ENCODE data around the gene MYH3. TPM values are rescaled to one million over a fixed set of nuclear protein-coding genes. Genes with fewer than 3 reads are reported as not detected.

Gene MYH3
- total and polyA plus RNA-seq, 5 donors: 0.40 to 0.97 (median 0.45) TPM

- intact Hi-C loops (cut with DNase I): no loop called here
- H3K4me1 ChIP-seq (ENCODE audit: control insufficient read depth, insufficient read depth, low read length): no peaks in the 10 kb centered on the region
- no peak overlapping the region for H3K4me3 ChIP-seq (ENCODE audit: low read length)
- H3K9me3 ChIP-seq (ENCODE audit: control insufficient read depth, low read length): peaks cover 1% of the 10 kb centered on the region
- DNase-seq (no peak), ATAC-seq (no peak)
- H3K27ac ChIP-seq (ENCODE audit: low read length): no peak overlapping the region
- WGBS: 72% methylated on average over 9 of the region's 9 CpGs
- no peaks in the 10 kb centered on the region for H3K27me3 ChIP-seq (ENCODE audit: control insufficient read depth, insufficient read depth)
Measured at GRCh38 chr17:10585529-10585928, 71.6 kb downstream of the MYH3 start.

- Histone ChIP-seq H3K27ac (ENCODE audit: low read length) (no peak overlapping the region), H3K4me3 (ENCODE audit: low read length) (no peak overlapping the region), H3K4me1 (ENCODE audit: control insufficient read depth, insufficient read depth, low read length) (no peaks in the 10 kb centered on the region), H3K27me3 (ENCODE audit: control insufficient read depth, insufficient read depth) (no peaks in the 10 kb centered on the region), H3K9me3 (ENCODE audit: control insufficient read depth, low read length) (peaks cover 1% of the 10 kb centered on the region)
- WGBS: 36% methylated on average over 4 of the region's 4 CpGs
- ATAC-seq (no peak), DNase-seq (no peak)
- intact Hi-C loops (cut with DNase I): no loop called here
Measured at GRCh38 chr17:10583834-10584233, 73.3 kb downstream of the MYH3 start.

GRCh38 chr17:10579270-10579669 lies 77.8 kb downstream of the MYH3 start:
- no peak overlapping the region for H3K4me3 ChIP-seq (ENCODE audit: low read length)
- H3K4me1 ChIP-seq (ENCODE audit: control insufficient read depth, insufficient read depth, low read length): no peaks in the 10 kb centered on the region
- no peaks in the 10 kb centered on the region for H3K27me3 ChIP-seq (ENCODE audit: control insufficient read depth, insufficient read depth)
- WGBS: 60% methylated on average over 2 of the region's 2 CpGs
- ATAC-seq (no peak), DNase-seq (no peak)
- intact Hi-C loops (cut with DNase I): no loop called here
- no peak overlapping the region for H3K27ac ChIP-seq (ENCODE audit: low read length)
- H3K9me3 ChIP-seq (ENCODE audit: control insufficient read depth, low read length): peaks cover 1% of the 10 kb centered on the region

Other genes starting within 250 kb of the MYH3 start
- not detected for gene MYH8, start 235.4 kb downstream of the MYH3 start, total RNA-seq
- not detected for gene MYH8, start 235.4 kb downstream of the MYH3 start, polyA plus RNA-seq
- under 1 TPM in 1 of 4 donors, not detected in 3; 0.03 TPM for gene MYH4, start 187.8 kb downstream of the MYH3 start, total RNA-seq
- gene MYH4, start 187.8 kb downstream of the MYH3 start, polyA plus RNA-seq: not detected
- gene MYH1, start 138.8 kb downstream of the MYH3 start, total RNA-seq: under 1 TPM in 2 of 4 donors, not detected in 2; 0.06 to 0.25 TPM
- gene MYH1, start 138.8 kb downstream of the MYH3 start, polyA plus RNA-seq: not detected
- under 1 TPM in 2 of 4 donors, not detected in 2; 0.68 to 0.76 TPM for gene MYH2, start 107.7 kb downstream of the MYH3 start, total RNA-seq
- not detected for gene MYH2, start 107.7 kb downstream of the MYH3 start, polyA plus RNA-seq
- gene SCO1, start 40.2 kb upstream of the MYH3 start, total RNA-seq: 10 to 100 TPM; 22.5 to 29.5 (median 27.8) TPM
- gene SCO1, start 40.2 kb upstream of the MYH3 start, polyA plus RNA-seq: 19.1 TPM
- gene ADPRM, start 40.3 kb upstream of the MYH3 start, total RNA-seq: 1 to 10 TPM; 4.4 to 7.8 (median 5.3) TPM
- gene ADPRM, start 40.3 kb upstream of the MYH3 start, polyA plus RNA-seq: 4.6 TPM
- 10 to 100 TPM in 1 of 4 donors, 1 to 10 TPM in 3; 7.7 to 15.2 (median 9.0) TPM for gene TMEM220, start 72.7 kb upstream of the MYH3 start, total RNA-seq
- 5.8 TPM for gene TMEM220, start 72.7 kb upstream of the MYH3 start, polyA plus RNA-seq
- gene TMEM238L, start 146.8 kb upstream of the MYH3 start, total RNA-seq: not detected
- not detected for gene TMEM238L, start 146.8 kb upstream of the MYH3 start, polyA plus RNA-seq
- gene PIRT, start 180.8 kb upstream of the MYH3 start, total RNA-seq: under 1 TPM in 1 of 4 donors, not detected in 3; 0.11 TPM
- gene PIRT, start 180.8 kb upstream of the MYH3 start, polyA plus RNA-seq: 0.02 TPM